Endothelial cell of umbilical vein (primary cell): ENCODE data around the gene TRPC1. TPM values are rescaled to one million over a fixed set of nuclear protein-coding genes. Genes with fewer than 3 reads are reported as not detected.
"Not testable (repeated sequence)": the region's sequence is repeated elsewhere in the genome, so short reads cannot be mapped to it uniquely, and the experiment has no call there.

ENCODE experiments used
- BruUV-seq: library from RNA; stranded (reverse); fragments of 400-500 nt; replicated peaks from 2 replicates; lab custom pipeline; 2021; lab: Mats Ljungman, UMichigan
- CTCF ChIA-PET: fragments of 300-600, 350-600 bp; sonication (Branson Sonifier 250); formaldehyde crosslinking; loops from one replicate; lab custom pipeline; 2021; ENCODE audit warnings: antibody characterized with exemption, inconsistent platforms; lab: Charles Lee
- POLR2A ChIA-PET: fragments of 300-600, 350-600 bp; sonication (Branson Sonifier 250); formaldehyde crosslinking; loops from one replicate; lab custom pipeline; 2021; ENCODE audit warnings: antibody characterized with exemption, inconsistent platforms; lab: Charles Lee
- DNase-seq: peaks from one replicate; pipeline ENCODE4 v3.0.0-alpha.2; 2011; ENCODE audit warnings: low read depth, low spot score
- FAIRE-seq: peaks from 2 replicates; lab custom pipeline; 2011; peaks lifted over from hg19 to GRCh38; lab: Jason Lieb, UNC
- H2AFZ ChIP-seq: 2 replicates; pipeline ENCODE4 v1.6.0; 2012; ENCODE audit warnings: low read depth, low read length, control low read depth, inconsistent platforms
- H3K27ac ChIP-seq: 2 replicates; pipeline ENCODE4 v1.5.1; 2011; ENCODE audit warnings: low read depth, mild to moderate bottlenecking, control low read depth, low read length, moderate library complexity; ENCODE audit not compliant: insufficient read depth
- H3K27me3 ChIP-seq, 2 experiments: 2 replicates each; pipeline versions ENCODE4 v1.6.0 to v1.6.1; 2011; ENCODE audit warnings: low read length in 2 of 2, mixed read lengths in 1 of 2; ENCODE audit not compliant: control insufficient read depth in 2 of 2, insufficient read depth in 2 of 2
- H3K36me3 ChIP-seq, 2 experiments: 2 replicates in 1 of 2; 3 replicates in 1 of 2; pipeline ENCODE4 v1.5.1; 2011; ENCODE audit warnings: low read length in 2 of 2, mild to moderate bottlenecking in 1 of 2, moderate library complexity in 1 of 2; ENCODE audit not compliant: control insufficient read depth in 2 of 2, insufficient read depth in 2 of 2; ENCODE audit errors: extremely low read depth in 1 of 2
- H3K4me1 ChIP-seq: 3 replicates; pipeline ENCODE4 v1.5.1; 2011; ENCODE audit warnings: mild to moderate bottlenecking, low read length; ENCODE audit not compliant: control insufficient read depth, insufficient read depth; ENCODE audit errors: extremely low read depth
- H3K4me2 ChIP-seq: 2 replicates; pipeline ENCODE4 v1.6.1; 2011; ENCODE audit warnings: low read length, control low read depth, mixed read lengths; ENCODE audit not compliant: insufficient read depth
- H3K4me3 ChIP-seq, 3 experiments: fragments of 200-600 bp in 1 of 3; sonication (generic), shearing (Covaris generic) in 1 of 3; replicated peaks in 1 of 3; 2 replicates each; pipeline ENCODE4 v1.5.1; 2011 to 2016; ENCODE audit warnings: control low read depth in 3 of 3, low read length in 3 of 3, mild to moderate bottlenecking in 2 of 3, inconsistent platforms in 1 of 3, low read depth in 1 of 3, moderate library complexity in 1 of 3; ENCODE audit not compliant: insufficient read depth in 1 of 3
- H3K79me2 ChIP-seq: 2 replicates; pipeline ENCODE4 v1.6.0; 2012; ENCODE audit warnings: low read length, inconsistent platforms; ENCODE audit not compliant: control insufficient read depth, insufficient read depth
- H3K9ac ChIP-seq: replicated peaks from 2 replicates; pipeline ENCODE3; 2011; ENCODE audit warnings: low read length, control low read depth; ENCODE audit not compliant: insufficient read depth; ENCODE audit errors: extremely low read depth
- H3K9me1 ChIP-seq: replicated peaks from 3 replicates; pipeline ENCODE4 v1.6.0; 2011; ENCODE audit warnings: mild to moderate bottlenecking, low read length; ENCODE audit not compliant: control insufficient read depth, insufficient read depth; ENCODE audit errors: extremely low read depth
- H3K9me3 ChIP-seq: replicated peaks from 2 replicates; pipeline ENCODE4 v1.5.1; 2012; ENCODE audit warnings: low read length, inconsistent platforms; ENCODE audit not compliant: control insufficient read depth, insufficient read depth
- H4K20me1 ChIP-seq: replicated peaks from 2 replicates; pipeline ENCODE3; 2011; ENCODE audit warnings: mild to moderate bottlenecking, low read length; ENCODE audit not compliant: control insufficient read depth, insufficient read depth; ENCODE audit errors: extremely low read depth
- CTCF ChIP-seq, 2 donors: IDR thresholded peaks; 1 replicate in 1 of 2; 2 replicates in 1 of 2; pipeline ENCODE4 v1.5.1; 2011; ENCODE audit warnings: low read length in 2 of 2, mild to moderate bottlenecking in 2 of 2, moderate library complexity in 2 of 2, control low read depth in 1 of 2, inconsistent platforms in 1 of 2, low read depth in 1 of 2; ENCODE audit not compliant: insufficient read depth in 1 of 2; ENCODE audit errors: extremely low read depth in 1 of 2
- EZH2 ChIP-seq: IDR thresholded peaks from 2 replicates; pipeline ENCODE4 v1.6.1; 2012; ENCODE audit warnings: borderline replicate concordance, low read depth, mild to moderate bottlenecking, moderate library complexity, low read length, inconsistent platforms; ENCODE audit not compliant: severe bottlenecking
- FOS ChIP-seq: IDR thresholded peaks from 2 replicates; pipeline ENCODE4 v1.6.1; 2011; ENCODE audit warnings: mild to moderate bottlenecking, low read length, moderate library complexity, borderline replicate concordance; ENCODE audit not compliant: insufficient read depth
- GATA2 ChIP-seq: IDR thresholded peaks from 2 replicates; pipeline ENCODE4 v1.7.0; 2011; ENCODE audit warnings: low read depth, mild to moderate bottlenecking, moderate library complexity, mixed read lengths, low read length; ENCODE audit not compliant: insufficient read length, insufficient read depth
- JUN ChIP-seq: IDR thresholded peaks from 2 replicates; pipeline ENCODE4 v1.6.1; 2011; ENCODE audit warnings: borderline replicate concordance, low read depth; ENCODE audit not compliant: insufficient read length, insufficient read depth
- MAX ChIP-seq: IDR thresholded peaks from 2 replicates; pipeline ENCODE4 v1.6.1; 2011; ENCODE audit not compliant: insufficient read depth, insufficient read length
- MYC ChIP-seq: IDR thresholded peaks from one replicate; pipeline ENCODE4 v1.6.1; 2011; ENCODE audit warnings: mild to moderate bottlenecking, low read depth, low read length
- POLR2A ChIP-seq: IDR thresholded peaks from 2 replicates; pipeline ENCODE4 v1.6.1; 2012; ENCODE audit warnings: low read depth, mild to moderate bottlenecking, control low read depth, low read length
- POLR2AphosphoS5 ChIP-seq: IDR thresholded peaks from 2 replicates; pipeline ENCODE4 v1.6.1; 2012; ENCODE audit warnings: low read depth, mild to moderate bottlenecking, control low read depth, low read length, moderate library complexity; ENCODE audit not compliant: insufficient read depth
- dilution Hi-C: fragments of 300-500 bp; cut with MboI; formaldehyde crosslinking; loops from one replicate; pipeline ENCODE4 v1.15.0; 2019; ENCODE audit warnings: low sequenced_read_pairs; ENCODE audit not compliant: extremely low pct_ligation_motif_present
- intact Hi-C: fragments of 100-400 bp; cut with micrococcal nuclease; formaldehyde crosslinking; loops from one replicate; pipeline ENCODE4 v1.10.0; 2022
- polyA plus RNA-seq, 4 experiments: library from polyadenylated mRNA; depleted of rRNA in 3 of 4; stranded (reverse) in 3 of 4; unstranded in 1 of 4; fragments of >200 nt; gene quantifications; 2 replicates each; pipeline versions ENCODE4 v1.2.1 to v1.2.3, GENCODE V29; 2011 to 2012; ENCODE audit warnings: missing spikeins in 1 of 4
- total RNA-seq: library from RNA; stranded (reverse); gene quantifications from 2 replicates; pipeline ENCODE4 v1.2.3, GENCODE V29; 2021

Gene TRPC1
- total and polyA plus RNA-seq, 2 donors (not counting 3 experiments of a cell fraction or from before 2014, with no cell fraction given) = 3.5 to 5.9 TPM

- intact Hi-C loops = no loop called here
- Histone ChIP-seq H3K4me2 (no peak overlapping the region), H3K27ac (no peak overlapping the region), H3K79me2 (no peaks in the 10 kb centered on the region), H3K4me3 (no peak overlapping the region), H2AFZ (no peak overlapping the region), H3K4me1 (no peaks in the 10 kb centered on the region), H3K27me3 (no peaks in the 10 kb centered on the region), H3K9me1 (no peaks in the 10 kb centered on the region), H3K9ac (no peak overlapping the region), H3K9me3 (no peaks in the 10 kb centered on the region), H4K20me1 (no peaks in the 10 kb centered on the region), H3K36me3 (no peaks in the 10 kb centered on the region)
- BruUV-seq = no TSS peak
- dilution Hi-C loops = no loop called here
- FAIRE-seq (no peak), DNase-seq (no peak)
- ChIA-PET POLR2A (no interaction called here), CTCF (no interaction called here)
- no peak for TF ChIP-seq GATA2
- TF ChIP-seq JUN = no peak
- no peak for TF ChIP-seq MAX
- TF ChIP-seq POLR2AphosphoS5 = no peak
- no peak for TF ChIP-seq CTCF (IDR thresholded peaks at IDR 0.05; ENCODE audit: extremely low read depth in 1 of 2, insufficient read depth in 1 of 2, low read depth in 1 of 2, low read length in 2 of 2)
- TF ChIP-seq POLR2A = no peak
- no peak for TF ChIP-seq EZH2
- no peak for TF ChIP-seq MYC
- no peak for TF ChIP-seq FOS
Measured at GRCh38 chr3:142709207-142709606, 14.6 kb upstream of the TRPC1 start.

- H3K36me3 ChIP-seq, H3K9me3 ChIP-seq, H2AFZ ChIP-seq, H3K9ac ChIP-seq, BruUV-seq, H3K27ac ChIP-seq, H3K4me3 ChIP-seq, H3K9me1 ChIP-seq, H3K79me2 ChIP-seq, H4K20me1 ChIP-seq, POLR2A ChIA-PET, dilution Hi-C loops, DNase-seq, H3K27me3 ChIP-seq, intact Hi-C loops, H3K4me2 ChIP-seq, FAIRE-seq, CTCF ChIA-PET, H3K4me1 ChIP-seq: not testable (repeated sequence)
Measured at GRCh38 chr3:142714882-142715281, 9.0 kb upstream of the TRPC1 start.
